HepG2 (cell line): Measurements from ENCODE around the gene HOXD4. TPM values are rescaled to one million over a fixed set of nuclear protein-coding genes. Genes with fewer than 3 reads are reported as not detected.

Source experiments
- CHD2 ChIP-seq: IDR thresholded peaks from 2 replicates; pipeline ENCODE4 v1.6.1; 2011; ENCODE audit warnings: low read depth, low read length, improper control_type of control experiment
- ERF ChIP-seq: IDR thresholded peaks from 2 replicates; pipeline ENCODE4 v1.6.1; 2018; ENCODE audit warnings: missing biosample characterization, missing genetic modification reagents
- FOXM1 ChIP-seq: sonication (generic); formaldehyde crosslinking; IDR thresholded peaks from 2 replicates; pipeline ENCODE4 v1.5.0; 2020; ENCODE audit warnings: missing genetic modification reagents
- HNRNPL ChIP-seq: fragments of 200-400 bp; formaldehyde crosslinking; IDR thresholded peaks from 2 replicates; pipeline ENCODE4 v1.6.1; 2017; ENCODE audit warnings: mild to moderate bottlenecking, low read depth, low read length
- KAT2B ChIP-seq: fragments of 150-350 bp; IDR thresholded peaks from 2 replicates; pipeline ENCODE4 v1.6.1; 2014; ENCODE audit warnings: low read depth, low read length, borderline replicate concordance
- NCOA1 ChIP-seq: sonication (generic); formaldehyde crosslinking; IDR thresholded peaks from 2 replicates; pipeline ENCODE4 v1.9.0; 2021; ENCODE audit warnings: missing genetic modification reagents
- PAXIP1 ChIP-seq: sonication (generic); formaldehyde crosslinking; conservative IDR thresholded peaks from 2 replicates; pipeline ENCODE4 v1.4.0; 2020; ENCODE audit warnings: mild to moderate bottlenecking, missing genetic modification reagents, moderate library complexity
- REL ChIP-seq: sonication (generic); formaldehyde crosslinking; conservative IDR thresholded peaks from 2 replicates; pipeline ENCODE4 v1.8.0; 2022; ENCODE audit warnings: mild to moderate bottlenecking, missing genetic modification reagents, moderate library complexity
- ZBTB38 ChIP-seq: sonication (generic); formaldehyde crosslinking; IDR thresholded peaks from 2 replicates; pipeline ENCODE4 v1.5.1; 2020; ENCODE audit warnings: mild to moderate bottlenecking, missing genetic modification reagents
- ZNF383 ChIP-seq: sonication (generic); formaldehyde crosslinking; IDR thresholded peaks from 2 replicates; pipeline ENCODE4 v1.4.0; 2020; ENCODE audit warnings: missing genetic modification reagents, mild to moderate bottlenecking, borderline replicate concordance
- ZNF530 ChIP-seq: sonication (generic); formaldehyde crosslinking; IDR thresholded peaks from 2 replicates; pipeline ENCODE4 v1.5.0; 2020; ENCODE audit warnings: low read depth, mild to moderate bottlenecking, missing genetic modification reagents
- ZNF557 ChIP-seq: sonication (generic); formaldehyde crosslinking; IDR thresholded peaks from 2 replicates; pipeline ENCODE4 v1.4.0; 2020; ENCODE audit warnings: missing genetic modification reagents
- ZNF609 ChIP-seq: sonication (generic); formaldehyde crosslinking; IDR thresholded peaks from 2 replicates; pipeline ENCODE4 v1.4.0; 2020; ENCODE audit warnings: mild to moderate bottlenecking, missing genetic modification reagents, borderline replicate concordance
- ZNF746 ChIP-seq: sonication (generic); formaldehyde crosslinking; IDR thresholded peaks from 2 replicates; pipeline ENCODE4 v1.8.0; 2022; ENCODE audit warnings: mild to moderate bottlenecking, missing genetic modification reagents
- ZNF775 ChIP-seq: sonication (generic); formaldehyde crosslinking; IDR thresholded peaks from 2 replicates; pipeline ENCODE4 v1.4.0; 2020; ENCODE audit warnings: missing genetic modification reagents, mild to moderate bottlenecking, moderate library complexity, borderline replicate concordance
- polyA plus RNA-seq, 8 experiments: library from polyadenylated mRNA; depleted of rRNA in 3 of 8; stranded (reverse) in 7 of 8; unstranded in 1 of 8; fragments of >200 nt; fragmentation: Illumina TruSeq in 4 of 8; extraction: Trizol in 4 of 8; gene quantifications; 2 replicates each; pipeline versions ENCODE4 v1.2.1 to v1.2.3, GENCODE V29; 2011 to 2016; ENCODE audit warnings: low read depth in 4 of 8, missing spikeins in 1 of 8, mixed read lengths in 1 of 8; ENCODE audit not compliant: insufficient read depth in 1 of 8
- total RNA-seq, 5 experiments: library from RNA; depleted of rRNA; stranded (reverse); fragments of >200 nt; fragmentation: Illumina TruSeq; extraction: Trizol; gene quantifications; 2 replicates each; pipeline ENCODE4 v1.2.3, GENCODE V29; 2016; ENCODE audit warnings: low read depth in 1 of 5
- TF ChIP-seq, protein P1 (sequence below): sonication (generic); formaldehyde crosslinking; IDR thresholded peaks from 2 replicates; pipeline ENCODE4 v1.5.0; 2020; ENCODE audit warnings: missing genetic modification reagents
- TF ChIP-seq, protein P2 (sequence below): IDR thresholded peaks from 2 replicates; pipeline ENCODE4 v1.6.1; 2012; ENCODE audit warnings: inconsistent platforms
- TF ChIP-seq, protein P3 (sequence below): sonication (generic); formaldehyde crosslinking; IDR thresholded peaks from 2 replicates; pipeline ENCODE4 v1.5.1; 2020; ENCODE audit warnings: missing genetic modification reagents, mild to moderate bottlenecking, borderline replicate concordance

The HOXD4 gene
- total and polyA plus RNA-seq, 2 of the 13 experiments (the other 11 are each of a cell fraction or from before 2014, with no cell fraction given): not detected

DNA sequence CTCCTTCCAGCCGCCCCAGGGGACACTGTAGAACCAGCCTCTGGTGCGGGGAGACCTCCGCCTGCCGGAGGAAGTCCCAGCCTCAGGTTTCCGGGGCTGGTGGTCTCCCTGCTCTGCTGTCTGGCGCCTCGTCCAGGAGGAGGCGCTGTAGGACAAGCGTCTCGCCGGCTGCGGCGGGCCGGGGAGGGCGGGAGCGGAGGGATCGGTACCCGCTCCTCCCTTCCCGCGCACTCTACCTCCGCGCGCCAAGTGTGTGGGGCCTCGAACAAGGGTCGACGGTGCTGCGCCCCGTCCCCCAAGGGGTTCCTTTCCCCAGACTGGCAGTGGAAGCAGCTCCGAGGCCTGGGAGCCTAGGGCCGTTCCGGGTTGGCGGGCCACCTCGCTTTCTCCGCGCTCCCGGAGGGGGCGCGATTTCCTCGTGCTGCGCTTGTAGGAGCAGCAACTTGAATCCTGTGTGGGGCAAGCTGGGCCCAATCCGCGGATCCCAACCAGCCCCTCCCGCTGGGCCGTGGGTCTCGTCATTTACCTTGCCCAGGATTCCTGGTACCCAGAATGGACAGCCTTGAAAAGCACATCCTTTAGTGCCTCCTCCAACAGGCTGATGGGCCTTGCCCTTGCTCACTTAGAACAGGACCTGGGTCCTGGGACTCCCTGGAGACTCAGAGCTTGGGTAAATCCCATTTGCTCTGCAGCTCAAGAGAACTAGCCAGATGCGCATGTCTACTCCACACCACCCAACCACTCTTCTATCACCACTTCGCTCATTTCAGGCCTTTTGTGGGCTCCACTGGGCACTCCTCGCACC, 10.6 kb upstream of the HOXD4 start (continued):
- TF ChIP-seq ZNF609 (peak; percentile 64; the same call in 1 of the 2 replicates), CHD2 (no peak), NCOA1 (CRISPR knock-in tag) (no peak), HNRNPL (no peak), ZBTB38 (CRISPR knock-in tag) (peak; percentile 94), ZNF746 (peak; percentile 77; the same call in 1 of the 2 replicates), ZNF383 (CRISPR knock-in tag) (no peak), FOXM1 (no peak), ZNF530 (CRISPR knock-in tag) (no peak), ZNF557 (CRISPR knock-in tag) (no peak), KAT2B (no peak), ZNF775 (CRISPR knock-in tag) (no peak), ERF (peak; percentile 87), PAXIP1 (0 out of 2 replicates have a peak, but pooled peaks have one; percentile 17), REL (CRISPR knock-in tag) (no peak)
- TF ChIP-seq, protein P1, sequence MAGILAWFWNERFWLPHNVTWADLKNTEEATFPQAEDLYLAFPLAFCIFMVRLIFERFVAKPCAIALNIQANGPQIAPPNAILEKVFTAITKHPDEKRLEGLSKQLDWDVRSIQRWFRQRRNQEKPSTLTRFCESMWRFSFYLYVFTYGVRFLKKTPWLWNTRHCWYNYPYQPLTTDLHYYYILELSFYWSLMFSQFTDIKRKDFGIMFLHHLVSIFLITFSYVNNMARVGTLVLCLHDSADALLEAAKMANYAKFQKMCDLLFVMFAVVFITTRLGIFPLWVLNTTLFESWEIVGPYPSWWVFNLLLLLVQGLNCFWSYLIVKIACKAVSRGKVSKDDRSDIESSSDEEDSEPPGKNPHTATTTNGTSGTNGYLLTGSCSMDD (CRISPR knock-in tag): no peak
- TF ChIP-seq, protein P2, sequence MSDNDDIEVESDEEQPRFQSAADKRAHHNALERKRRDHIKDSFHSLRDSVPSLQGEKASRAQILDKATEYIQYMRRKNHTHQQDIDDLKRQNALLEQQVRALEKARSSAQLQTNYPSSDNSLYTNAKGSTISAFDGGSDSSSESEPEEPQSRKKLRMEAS: peak; percentile 89
- TF ChIP-seq, protein P3, sequence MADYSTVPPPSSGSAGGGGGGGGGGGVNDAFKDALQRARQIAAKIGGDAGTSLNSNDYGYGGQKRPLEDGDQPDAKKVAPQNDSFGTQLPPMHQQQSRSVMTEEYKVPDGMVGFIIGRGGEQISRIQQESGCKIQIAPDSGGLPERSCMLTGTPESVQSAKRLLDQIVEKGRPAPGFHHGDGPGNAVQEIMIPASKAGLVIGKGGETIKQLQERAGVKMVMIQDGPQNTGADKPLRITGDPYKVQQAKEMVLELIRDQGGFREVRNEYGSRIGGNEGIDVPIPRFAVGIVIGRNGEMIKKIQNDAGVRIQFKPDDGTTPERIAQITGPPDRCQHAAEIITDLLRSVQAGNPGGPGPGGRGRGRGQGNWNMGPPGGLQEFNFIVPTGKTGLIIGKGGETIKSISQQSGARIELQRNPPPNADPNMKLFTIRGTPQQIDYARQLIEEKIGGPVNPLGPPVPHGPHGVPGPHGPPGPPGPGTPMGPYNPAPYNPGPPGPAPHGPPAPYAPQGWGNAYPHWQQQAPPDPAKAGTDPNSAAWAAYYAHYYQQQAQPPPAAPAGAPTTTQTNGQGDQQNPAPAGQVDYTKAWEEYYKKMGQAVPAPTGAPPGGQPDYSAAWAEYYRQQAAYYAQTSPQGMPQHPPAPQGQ: no peak
